ENCODE measurements around the gene HOXB13. TPM values are rescaled to one million over a fixed set of nuclear protein-coding genes. Genes with fewer than 3 reads are reported as not detected.
A peak's percentile ranks its signal among the peaks of the same experiment; 100 is the strongest.

Gene HOXB13
- total and polyA plus RNA-seq, 2 of the 4 experiments (the other 2 are of a cell fraction) = not detected

- Histone ChIP-seq H2BK5ac (ENCODE audit: low read depth, low read length, poor library complexity, severe bottlenecking) (no peak overlapping the region), H4K8ac (ENCODE audit: low read depth in 2 of 2, low read length in 2 of 2) (no peak overlapping the region), H3K18ac (ENCODE audit: low read depth, low read length) (no peak overlapping the region), H3K36me3 (ENCODE audit: control insufficient read depth, insufficient read depth, low read length) (no peaks in the 10 kb centered on the region), H3K4me3 (ENCODE audit: insufficient read depth, low read depth, low read length) (no peak overlapping the region), H2BK120ac (ENCODE audit: low read depth, low read length) (no peak overlapping the region), H3K4ac (ENCODE audit: low read depth, low read length) (no peak overlapping the region), H3K14ac (replicated peaks; ENCODE audit: low read depth, low read length) (no peak overlapping the region), H2AK5ac (ENCODE audit: low read depth, low read length) (no peak overlapping the region), H3K4me2 (ENCODE audit: low read depth, low read length) (no peak overlapping the region), H3K27me3 (ENCODE audit: control insufficient read depth, insufficient read depth, low read length) (peaks cover 81% of the 10 kb centered on the region), H3K56ac (ENCODE audit: extremely low read depth, insufficient read depth, low read length) (no peak overlapping the region), H3K9me3 (ENCODE audit: control insufficient read depth, insufficient read depth, low read length) (peaks cover 18% of the 10 kb centered on the region), H3K79me1 (ENCODE audit: low read depth in 1 of 2, low read length in 2 of 2) (no peaks in the 10 kb centered on the region), H4K5ac (ENCODE audit: low read depth, low read length) (no peak overlapping the region), H4K20me1 (ENCODE audit: insufficient read depth, low read length) (0 out of 2 replicates have a peak, but pooled peaks cover 8% of the 10 kb centered on the region), H3K4me1 (ENCODE audit: control insufficient read depth, insufficient read depth, low read length) (no peaks in the 10 kb centered on the region), H2AFZ (replicated peaks; ENCODE audit: low read length, poor library complexity) (peak overlapping the region; percentile 46), H3K9me1 (ENCODE audit: insufficient read depth, low read length) (no peaks in the 10 kb centered on the region), H4K91ac (ENCODE audit: insufficient read depth, low read depth, low read length) (no peak overlapping the region), H2BK20ac (ENCODE audit: low read depth, low read length) (no peak overlapping the region), H2AK9ac (replicated peaks; ENCODE audit: low read depth, low read length, poor library complexity) (no peak overlapping the region), H3K9ac (ENCODE audit: low read depth, low read length) (no peak overlapping the region), H2BK15ac (ENCODE audit: low read depth, low read length) (no peak overlapping the region), H3K27ac (ENCODE audit: insufficient read depth, low read length) (no peak overlapping the region), H3K23ac (ENCODE audit: low read depth, low read length) (no peak overlapping the region)
- WGBS, 2 experiments (ENCODE audit: extremely low coverage in 2 of 2, insufficient read length in 1 of 2) = 3% methylated on average over 21 of the region's 80 CpGs; no CpG with 5 or more reads in 1 of the 2 experiments
- POLR2A ChIA-PET (ENCODE audit: unreplicated experiment) = no interaction called here
- DNase-seq = no peak
- CTCF ChIA-PET = no interaction called here
- intact Hi-C loops (cut with micrococcal nuclease) = no loop called here
- BruUV-seq (replicated peaks) = no TSS peak
- ATAC-seq (ENCODE audit: low read depth) = no peak
- dilution Hi-C loops (cut with HindIII; ENCODE audit: low sequenced_read_pairs, unreplicated experiment) = no loop called here
- in situ Hi-C loops (cut with MboI; ENCODE audit: low sequenced_read_pairs) = no loop called here
- no peak for TF ChIP-seq NFE2L2 (IDR thresholded peaks at IDR 0.05; ENCODE audit: low read depth, low read length)
- no peak for TF ChIP-seq MAZ (IDR thresholded peaks at IDR 0.05; ENCODE audit: borderline replicate concordance, low read depth, low read length)
- no peak for TF ChIP-seq RAD21 (IDR thresholded peaks at IDR 0.05; ENCODE audit: low read length)
- no peak for TF ChIP-seq CEBPB (IDR thresholded peaks at IDR 0.05; ENCODE audit: low read depth, low read length)
- no peak for TF ChIP-seq USF2 (IDR thresholded peaks at IDR 0.05; ENCODE audit: low read depth, low read length)
- no peak for TF ChIP-seq RCOR1 (IDR thresholded peaks at IDR 0.05; ENCODE audit: insufficient replicate concordance, low read length)
- no peak for TF ChIP-seq CHD1 (IDR thresholded peaks at IDR 0.05; ENCODE audit: low read depth, low read length)
- TF ChIP-seq BHLHE40 (IDR thresholded peaks at IDR 0.05; ENCODE audit: low read depth, low read length) = no peak
- TF ChIP-seq POLR2A (IDR thresholded peaks at IDR 0.05; ENCODE audit: low read depth, low read length) = no peak
- no peak for TF ChIP-seq FOS (IDR thresholded peaks at IDR 0.05; ENCODE audit: low read depth, low read length)
- no peak for TF ChIP-seq RFX5 (IDR thresholded peaks at IDR 0.05; ENCODE audit: low read depth, low read length)
- no peak for TF ChIP-seq CTCF (conservative IDR thresholded peaks at IDR 0.05; ENCODE audit: low read depth, low read length)
- TF ChIP-seq MAFK (IDR thresholded peaks at IDR 0.05; ENCODE audit: low read depth, low read length) = no peak
- no peak for TF ChIP-seq ELK1 (IDR thresholded peaks at IDR 0.05; ENCODE audit: borderline replicate concordance, low read depth, low read length)
- TF ChIP-seq SMC3 (IDR thresholded peaks at IDR 0.05; ENCODE audit: low read depth, low read length) = no peak
Measured at GRCh38 chr17:48718761-48719641, 9.5 kb downstream of the HOXB13 start.
